HG03025 (cell line): ENCODE data around the gene MFNG.

Experiments used
- ATAC-seq: cut with Tn5 transposase; IDR thresholded peaks from one replicate; pipeline ENCODE4 v1.9.1; 2021; ENCODE audit warnings: mild to moderate bottlenecking, moderate library complexity; ENCODE audit not compliant: unreplicated experiment, low FRiP score

MFNG gene

GRCh38 chr22:37454857-37455686 lies 31.1 kb downstream of the MFNG start:
- no peak for ATAC-seq

GRCh38 chr22:37453696-37454095 lies 32.5 kb downstream of the MFNG start:
- ATAC-seq, result no peak

- ATAC-seq, result no peak
Observed at GRCh38 chr22:37451218-37451617, 35.0 kb downstream of the MFNG start.

- no peak for ATAC-seq
Observed at GRCh38 chr22:37449331-37450001, 36.7 kb downstream of the MFNG start.

GRCh38 chr22:37448516-37449127 lies 37.6 kb downstream of the MFNG start:
- ATAC-seq, result no peak

GRCh38 chr22:37445501-37445900 lies 40.7 kb downstream of the MFNG start:
- no peak for ATAC-seq

- ATAC-seq, result no peak
Observed at GRCh38 chr22:37443977-37444376, 42.2 kb downstream of the MFNG start.

- ATAC-seq, result no peak
Observed at GRCh38 chr22:37443086-37443485, 43.1 kb downstream of the MFNG start.

- no peak for ATAC-seq
Observed at GRCh38 chr22:37442537-37442936, 43.6 kb downstream of the MFNG start.

GRCh38 chr22:37442135-37442534 lies 44.0 kb downstream of the MFNG start:
- no peak for ATAC-seq

- no peak for ATAC-seq
Observed at GRCh38 chr22:37440875-37441274, 45.3 kb downstream of the MFNG start.

GRCh38 chr22:37439347-37439746 lies 46.8 kb downstream of the MFNG start:
- ATAC-seq, result no peak

GRCh38 chr22:37435970-37436603 lies 50.1 kb downstream of the MFNG start:
- ATAC-seq, result no peak

- no peak for ATAC-seq
Observed at GRCh38 chr22:37433786-37434185, 52.4 kb downstream of the MFNG start.

GRCh38 chr22:37432708-37433054 lies 53.5 kb downstream of the MFNG start:
- no peak for ATAC-seq

GRCh38 chr22:37431801-37432707 lies 54.1 kb downstream of the MFNG start:
- no peak for ATAC-seq

- ATAC-seq, result no peak
Observed at GRCh38 chr22:37431366-37431765, 54.8 kb downstream of the MFNG start.

- no peak for ATAC-seq
Observed at GRCh38 chr22:37430941-37431340, 55.2 kb downstream of the MFNG start.

GRCh38 chr22:37428649-37429586 lies 57.3 kb downstream of the MFNG start:
- no peak for ATAC-seq
